ENCODE measurements around the gene GIGYF2.

GRCh38 chr2:232891621-232892071, 194.5 kb downstream of the GIGYF2 start:
- TF ChIP-seq ZBTB49 (CRISPR knock-in tag; IDR thresholded peaks at IDR 0.05; ENCODE audit: borderline replicate concordance) (no peak), REST (IDR thresholded peaks at IDR 0.05; ENCODE audit: borderline replicate concordance in 1 of 2, low read depth in 1 of 2, low read length in 2 of 2) (no peak), ZNF710 (CRISPR knock-in tag; IDR thresholded peaks at IDR 0.05; ENCODE audit: borderline replicate concordance) (no peak), HCFC1 (IDR thresholded peaks at IDR 0.05; ENCODE audit: low read depth, low read length) (no peak), MXD1 (CRISPR knock-in tag; IDR thresholded peaks at IDR 0.05) (no peak), TARDBP (CRISPR knock-in tag; IDR thresholded peaks at IDR 0.05) (no peak)
